Body of pancreas (tissue), 4 donors: ENCODE data around the gene MAP3K5. TPM values are rescaled to one million over a fixed set of nuclear protein-coding genes. Genes with fewer than 3 reads are reported as not detected.

Experiments used
- ATAC-seq: fragments of 150-250 bp; one replicate; pipeline ENCODE4 v1.9.1; 2016
- DNase-seq, 4 donors: peaks; one replicate each; pipeline ENCODE4 v3.0.0-alpha.2; 2019
- H3K27ac ChIP-seq, 4 donors: fragments of 200-600 bp; sonication (generic); 1 replicate in 3 of 4; 2 replicates in 1 of 4; pipeline versions ENCODE4 v1.5.1 to v1.6.1; 2016 to 2019; ENCODE audit warnings: mild to moderate bottlenecking in 1 of 4, mixed read lengths in 1 of 4, moderate library complexity in 1 of 4
- H3K27me3 ChIP-seq, 2 donors: fragments of 200-600 bp; sonication (generic); one replicate each; pipeline ENCODE4 v1.6.0; 2016; ENCODE audit warnings: mild to moderate bottlenecking in 1 of 2
- H3K36me3 ChIP-seq, 2 donors: fragments of 200-600 bp; sonication (generic); replicated peaks in 1 of 2; 2 replicates each; pipeline ENCODE4 v1.5.1; 2016; ENCODE audit warnings: low read depth in 2 of 2; ENCODE audit not compliant: insufficient read depth in 1 of 2
- H3K4me1 ChIP-seq: fragments of 200-600 bp; sonication (generic); one replicate; pipeline ENCODE4 v1.6.0; 2016
- H3K4me3 ChIP-seq, 2 donors: fragments of 200-600 bp; sonication (generic); 1 replicate in 1 of 2; 2 replicates in 1 of 2; pipeline ENCODE4 v1.5.1; 2016 to 2019
- H3K9me3 ChIP-seq, 3 donors: fragments of 200-600 bp; sonication (generic); 1 replicate in 2 of 3; 2 replicates in 1 of 3; pipeline ENCODE4 v1.5.1; 2016
- POLR2A ChIP-seq, 3 donors: fragments of 450-650 bp; IDR thresholded peaks; one replicate each; pipeline ENCODE4 v1.6.1; 2016; ENCODE audit warnings: antibody characterized with exemption in 3 of 3, mild to moderate bottlenecking in 2 of 3
- WGBS, 2 donors: methylation state at CpG; one replicate each; pipeline ENCODE4 v1.1.5; 2017; 5-methylcytosine and 5-hydroxymethylcytosine counted together
- intact Hi-C: fragments of 100-400 bp; cut with DNase I; formaldehyde crosslinking; loops from one replicate; pipeline ENCODE4 v1.15.1; 2023
- total RNA-seq, 2 donors: library from RNA; depleted of rRNA; stranded (reverse); fragments of >200 nt; gene quantifications; one replicate each; pipeline ENCODE4 v1.1.0, GENCODE V29; 2016
- TF ChIP-seq, protein P1 (sequence below), 7 experiments: fragments of 450-650 bp in 4 of 7; fragments of 200-600 bp in 3 of 7; sonication (generic) in 3 of 7; IDR thresholded peaks; one replicate each; pipeline ENCODE4 v1.5.1; 2016 to 2019; ENCODE audit warnings: antibody characterized with exemption in 7 of 7

The MAP3K5 gene
- total RNA-seq, 2 donors from 2014 or later = 33.7 to 36.9 TPM

DNA sequence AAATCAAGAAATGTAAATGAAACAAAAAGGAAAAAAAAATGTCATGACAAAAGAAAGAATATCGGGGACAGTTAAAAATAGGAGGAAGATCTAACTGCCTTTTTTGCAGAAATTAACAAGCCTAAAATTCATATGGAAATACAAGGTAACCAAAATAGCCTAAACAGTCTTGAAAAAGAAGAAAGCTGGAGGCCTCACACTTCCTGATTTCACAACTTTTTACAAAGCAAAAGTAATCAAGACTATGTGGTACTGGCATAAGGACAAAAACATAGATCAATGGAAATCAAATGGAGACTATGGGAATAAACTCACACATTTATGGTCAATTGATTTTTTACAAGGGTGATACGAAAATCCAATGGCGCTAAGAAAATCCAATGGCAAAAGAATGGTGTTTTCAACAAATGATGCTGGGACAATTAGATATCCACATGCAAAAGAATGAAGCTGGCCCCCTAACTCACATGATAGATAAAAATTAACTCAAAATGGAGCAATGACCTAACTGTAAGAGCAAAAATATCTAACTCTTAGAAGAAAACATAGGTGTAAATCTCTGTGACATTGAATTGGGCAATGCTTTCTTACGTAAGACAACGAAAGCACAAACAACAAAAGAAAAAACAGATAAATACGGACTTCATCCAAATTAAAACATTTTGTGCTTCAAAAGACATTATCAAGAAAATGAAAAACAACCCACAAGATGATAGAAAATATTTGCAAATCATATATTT, 24.5 kb downstream of the MAP3K5 start:
- intact Hi-C loops = no loop called here

DNA sequence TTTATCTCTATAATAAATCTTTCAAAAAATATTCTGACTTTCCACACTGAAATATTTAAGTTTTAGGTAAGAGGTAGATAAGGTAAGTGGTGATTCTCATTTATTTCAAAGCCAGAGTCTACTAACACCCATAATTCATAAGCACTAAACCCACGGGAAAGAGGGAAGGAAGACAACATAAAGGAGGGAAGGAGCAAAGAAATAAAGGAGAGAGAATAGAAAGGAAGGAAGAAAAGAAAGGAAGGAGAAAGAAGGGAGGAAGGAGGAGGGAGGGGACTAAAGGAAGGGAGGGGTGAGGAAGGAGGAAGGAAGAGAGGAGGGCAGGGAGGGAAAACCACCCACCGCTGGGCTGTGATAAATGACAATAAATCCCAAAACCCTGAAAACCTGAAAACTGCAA, 25.2 kb downstream of the MAP3K5 start:
- intact Hi-C loops = no loop called here
- no peaks in the 10 kb centered on the region for H3K27me3 ChIP-seq
- 54 to 60% methylated on average over 2 of the region's 2 CpGs for WGBS, 2 donors
- peaks cover 74% of the 10 kb centered on the region for H3K4me1 ChIP-seq
- ATAC-seq (no peak), DNase-seq (no peak)
- H3K36me3 ChIP-seq = no peaks in the 10 kb centered on the region
- TF ChIP-seq POLR2A (IDR thresholded peaks at IDR 0.05) = no peak
- TF ChIP-seq, protein P1, sequence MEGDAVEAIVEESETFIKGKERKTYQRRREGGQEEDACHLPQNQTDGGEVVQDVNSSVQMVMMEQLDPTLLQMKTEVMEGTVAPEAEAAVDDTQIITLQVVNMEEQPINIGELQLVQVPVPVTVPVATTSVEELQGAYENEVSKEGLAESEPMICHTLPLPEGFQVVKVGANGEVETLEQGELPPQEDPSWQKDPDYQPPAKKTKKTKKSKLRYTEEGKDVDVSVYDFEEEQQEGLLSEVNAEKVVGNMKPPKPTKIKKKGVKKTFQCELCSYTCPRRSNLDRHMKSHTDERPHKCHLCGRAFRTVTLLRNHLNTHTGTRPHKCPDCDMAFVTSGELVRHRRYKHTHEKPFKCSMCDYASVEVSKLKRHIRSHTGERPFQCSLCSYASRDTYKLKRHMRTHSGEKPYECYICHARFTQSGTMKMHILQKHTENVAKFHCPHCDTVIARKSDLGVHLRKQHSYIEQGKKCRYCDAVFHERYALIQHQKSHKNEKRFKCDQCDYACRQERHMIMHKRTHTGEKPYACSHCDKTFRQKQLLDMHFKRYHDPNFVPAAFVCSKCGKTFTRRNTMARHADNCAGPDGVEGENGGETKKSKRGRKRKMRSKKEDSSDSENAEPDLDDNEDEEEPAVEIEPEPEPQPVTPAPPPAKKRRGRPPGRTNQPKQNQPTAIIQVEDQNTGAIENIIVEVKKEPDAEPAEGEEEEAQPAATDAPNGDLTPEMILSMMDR (IDR thresholded peaks at IDR 0.05) = no peak
- H3K27ac ChIP-seq = peak overlapping the region in 3 of 4 donors; percentile 29 to 65 (median 59)
- no peaks in the 10 kb centered on the region for H3K9me3 ChIP-seq
- no peak overlapping the region for H3K4me3 ChIP-seq

More for the DNA sequence above, 24.5 kb downstream of the MAP3K5 start:
- ATAC-seq = peak; percentile 68
- Histone ChIP-seq H3K27me3 (no peaks in the 10 kb centered on the region), H3K9me3 (no peaks in the 10 kb centered on the region), H3K36me3 (no peaks in the 10 kb centered on the region), H3K27ac (peak overlapping the region in 3 of 4 donors; percentile 29 to 65 (median 59)), H3K4me1 (peaks cover 74% of the 10 kb centered on the region), H3K4me3 (no peak overlapping the region)
- TF ChIP-seq, protein P1 (IDR thresholded peaks at IDR 0.05) = no peak
- TF ChIP-seq POLR2A (IDR thresholded peaks at IDR 0.05) = no peak
- WGBS, 2 donors = 50 to 57% methylated on average over 6 of the region's 6 CpGs
- no peak for DNase-seq

DNA sequence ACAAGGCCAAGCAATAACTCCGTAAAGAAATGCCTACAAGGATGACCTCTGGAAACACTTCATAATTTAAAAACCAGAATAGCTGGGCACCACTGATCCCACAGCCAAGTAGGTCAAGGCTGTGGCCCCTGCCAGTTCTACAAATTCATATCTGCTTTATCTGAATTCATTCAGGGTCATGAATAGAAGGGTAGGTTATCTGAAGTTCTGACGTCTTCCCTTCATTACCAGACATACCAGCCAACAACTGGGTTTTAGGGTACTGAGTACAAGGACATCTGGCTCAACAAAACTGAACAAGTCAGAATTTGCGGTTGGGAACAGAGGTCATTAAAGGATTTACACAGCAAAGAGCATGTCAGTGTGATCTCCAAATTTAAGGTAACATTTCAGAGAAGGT, 26.0 kb downstream of the MAP3K5 start:
- DNase-seq (no peak), ATAC-seq (no peak)
- H3K27me3 ChIP-seq = no peaks in the 10 kb centered on the region
- H3K4me1 ChIP-seq = peaks cover 74% of the 10 kb centered on the region
- no peaks in the 10 kb centered on the region for H3K36me3 ChIP-seq
- 14 to 17% methylated on average over 3 of the region's 3 CpGs for WGBS, 2 donors
- no peak overlapping the region for H3K4me3 ChIP-seq
- H3K9me3 ChIP-seq = no peaks in the 10 kb centered on the region
- H3K27ac ChIP-seq = peak overlapping the region in 3 of 4 donors; percentile 14 to 22 (median 17)
- intact Hi-C loops = no loop called here
- TF ChIP-seq, protein P1 (IDR thresholded peaks at IDR 0.05) = no peak
- TF ChIP-seq POLR2A (IDR thresholded peaks at IDR 0.05) = no peak

DNA sequence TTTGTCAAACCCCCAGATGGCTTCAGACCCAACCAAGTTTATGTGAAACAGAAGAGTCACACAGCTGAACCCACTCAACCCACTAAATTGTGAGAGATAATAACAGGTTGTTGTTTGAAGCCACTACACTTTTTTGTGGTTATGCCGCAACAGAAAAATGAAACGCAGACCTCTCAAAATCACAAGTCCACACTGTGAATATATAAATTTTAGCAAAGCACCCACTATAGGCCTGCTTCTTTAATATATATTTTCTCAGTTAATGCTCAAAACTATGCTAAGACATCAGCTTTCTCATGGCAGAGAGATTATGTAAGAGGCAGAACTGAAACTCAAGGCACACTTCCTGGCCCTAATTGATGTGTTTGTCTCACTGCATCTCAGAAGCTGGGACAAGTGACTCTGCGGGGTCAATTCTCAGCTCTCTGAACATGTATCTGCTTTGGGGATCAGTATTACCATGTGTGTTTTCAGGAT, 27.7 kb downstream of the MAP3K5 start:
- H3K9me3 ChIP-seq = no peaks in the 10 kb centered on the region
- DNase-seq (no peak), ATAC-seq (no peak)
- no peak overlapping the region for H3K4me3 ChIP-seq
- peaks cover 79% of the 10 kb centered on the region for H3K4me1 ChIP-seq
- no peaks in the 10 kb centered on the region for H3K27me3 ChIP-seq
- H3K27ac ChIP-seq = peak overlapping the region in 1 of 4 donors; percentile 2
- intact Hi-C loops = no loop called here
- WGBS, 2 donors = 74 to 95% methylated on average over 3 of the region's 3 CpGs
- no peaks in the 10 kb centered on the region for H3K36me3 ChIP-seq
- TF ChIP-seq, protein P1 (IDR thresholded peaks at IDR 0.05) = no peak
- TF ChIP-seq POLR2A (IDR thresholded peaks at IDR 0.05) = no peak
